GM18517 (cell line): ENCODE results near the gene PSME3.
"Not testable (repeated sequence)": the region's sequence is repeated elsewhere in the genome, so short reads cannot be mapped to it uniquely, and the experiment has no call there.

Source experiments
- ATAC-seq: cut with Tn5 transposase; IDR thresholded peaks from one replicate; pipeline ENCODE4 v1.9.1; 2021; ENCODE audit warnings: mild to moderate bottlenecking, moderate library complexity; ENCODE audit not compliant: unreplicated experiment

The PSME3 gene

GRCh38 chr17:42849451-42850181 lies 16.4 kb downstream of the PSME3 start:
- no peak for ATAC-seq

GRCh38 chr17:42850954-42851353 lies 17.8 kb downstream of the PSME3 start, which contains the start of gene AOC3:
AOC3 (plus strand) TSS chr17:42851199; CDS start chr17:42851344, 145 bp downstream.
- ATAC-seq: no peak

DNA sequence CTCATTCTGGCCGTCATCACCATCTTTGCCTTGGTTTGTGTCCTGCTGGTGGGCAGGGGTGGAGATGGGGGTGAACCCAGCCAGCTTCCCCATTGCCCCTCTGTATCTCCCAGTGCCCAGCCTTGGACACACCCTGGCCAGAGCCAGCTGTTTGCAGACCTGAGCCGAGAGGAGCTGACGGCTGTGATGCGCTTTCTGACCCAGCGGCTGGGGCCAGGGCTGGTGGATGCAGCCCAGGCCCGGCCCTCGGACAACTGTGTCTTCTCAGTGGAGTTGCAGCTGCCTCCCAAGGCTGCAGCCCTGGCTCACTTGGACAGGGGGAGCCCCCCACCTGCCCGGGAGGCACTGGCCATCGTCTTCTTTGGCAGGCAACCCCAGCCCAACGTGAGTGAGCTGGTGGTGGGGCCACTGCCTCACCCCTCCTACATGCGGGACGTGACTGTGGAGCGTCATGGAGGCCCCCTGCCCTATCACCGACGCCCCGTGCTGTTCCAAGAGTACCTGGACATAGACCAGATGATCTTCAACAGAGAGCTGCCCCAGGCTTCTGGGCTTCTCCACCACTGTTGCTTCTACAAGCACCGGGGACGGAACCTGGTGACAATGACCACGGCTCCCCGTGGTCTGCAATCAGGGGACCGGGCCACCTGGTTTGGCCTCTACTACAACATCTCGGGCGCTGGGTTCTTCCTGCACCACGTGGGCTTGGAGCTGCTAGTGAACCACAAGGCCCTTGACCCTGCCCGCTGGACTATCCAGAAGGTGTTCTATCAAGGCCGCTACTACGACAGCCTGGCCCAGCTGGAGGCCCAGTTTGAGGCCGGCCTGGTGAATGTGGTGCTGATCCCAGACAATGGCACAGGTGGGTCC lies 18.4 kb downstream of the PSME3 start:
- ATAC-seq: not testable (repeated sequence)

DNA sequence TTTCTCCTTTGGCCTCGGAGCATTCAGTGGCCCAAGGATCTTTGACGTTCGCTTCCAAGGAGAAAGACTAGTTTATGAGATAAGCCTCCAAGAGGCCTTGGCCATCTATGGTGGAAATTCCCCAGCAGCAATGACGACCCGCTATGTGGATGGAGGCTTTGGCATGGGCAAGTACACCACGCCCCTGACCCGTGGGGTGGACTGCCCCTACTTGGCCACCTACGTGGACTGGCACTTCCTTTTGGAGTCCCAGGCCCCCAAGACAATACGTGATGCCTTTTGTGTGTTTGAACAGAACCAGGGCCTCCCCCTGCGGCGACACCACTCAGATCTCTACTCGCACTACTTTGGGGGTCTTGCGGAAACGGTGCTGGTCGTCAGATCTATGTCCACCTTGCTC lies 19.2 kb downstream of the PSME3 start:
- no peak for ATAC-seq

- ATAC-seq: no peak
Observed at GRCh38 chr17:42853004-42853403, 19.8 kb downstream of the PSME3 start.

DNA sequence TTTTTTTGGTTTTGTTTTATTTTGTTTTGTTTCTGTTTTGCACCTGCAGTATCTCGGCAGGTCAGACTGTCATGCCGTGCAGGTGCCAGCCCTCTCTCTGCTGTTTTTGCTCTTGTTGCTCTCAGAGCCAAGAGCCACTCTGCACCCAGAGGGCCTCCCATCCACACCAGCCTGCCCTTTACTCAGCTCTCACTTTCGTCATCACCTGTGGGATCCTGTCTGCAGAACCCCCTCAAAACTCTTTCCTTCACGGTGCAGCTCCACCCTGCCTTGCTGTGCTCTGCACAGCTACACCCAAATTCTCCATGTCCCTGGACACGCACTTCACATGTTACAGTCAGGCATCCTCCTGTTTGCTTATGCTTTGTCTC lies 20.4 kb downstream of the PSME3 start:
- ATAC-seq: no peak

GRCh38 chr17:42853968-42854790 lies 21.0 kb downstream of the PSME3 start:
- no peak for ATAC-seq

GRCh38 chr17:42855048-42855596 lies 21.9 kb downstream of the PSME3 start:
- ATAC-seq: no peak

GRCh38 chr17:42856093-42856492 lies 22.9 kb downstream of the PSME3 start:
- not testable (repeated sequence) for ATAC-seq

DNA sequence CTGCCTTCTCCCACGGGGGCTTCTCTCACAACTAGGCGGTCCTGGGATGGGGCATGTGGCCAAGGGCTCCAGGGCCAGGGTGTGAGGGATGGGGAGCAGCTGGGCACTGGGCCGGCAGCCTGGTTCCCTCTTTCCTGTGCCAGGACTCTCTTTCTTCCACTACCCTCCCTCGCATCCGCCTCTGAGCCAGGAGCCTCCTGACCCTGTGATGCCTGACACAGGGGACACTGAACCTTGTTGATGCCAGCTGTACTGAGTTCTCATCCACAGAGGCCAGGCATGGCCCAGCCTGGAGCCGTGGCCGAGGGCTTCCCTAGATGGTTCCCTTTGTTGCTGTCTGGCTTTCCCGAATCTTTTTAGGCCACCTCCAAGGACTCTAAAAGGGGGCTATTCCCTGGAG lies 23.3 kb downstream of the PSME3 start:
- ATAC-seq: not testable (repeated sequence)

GRCh38 chr17:42857389-42857788 lies 24.2 kb downstream of the PSME3 start:
- no peak for ATAC-seq

DNA sequence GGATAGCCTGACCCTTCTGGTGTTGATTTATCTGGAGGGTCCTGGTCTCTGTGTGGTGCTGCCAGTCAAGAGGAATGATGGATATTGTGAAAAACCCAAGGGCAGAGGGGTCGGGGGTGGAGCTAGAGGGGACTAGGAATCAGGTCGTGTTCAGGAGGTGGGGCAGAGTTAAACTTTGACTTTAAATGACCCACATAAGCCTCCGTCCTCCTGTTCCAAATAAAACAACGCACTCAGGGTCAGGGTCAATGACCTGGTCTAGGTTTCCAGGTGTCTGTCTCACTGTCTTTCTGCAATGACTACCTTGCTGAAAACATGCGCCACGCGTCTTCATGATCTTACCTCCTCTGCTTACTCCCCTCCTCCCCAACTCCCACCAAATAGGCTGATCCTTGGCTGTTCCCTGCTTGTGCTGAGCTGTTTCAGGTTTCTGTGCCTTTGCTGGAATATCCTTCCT lies 32.5 kb downstream of the PSME3 start:
- ATAC-seq: no peak

DNA sequence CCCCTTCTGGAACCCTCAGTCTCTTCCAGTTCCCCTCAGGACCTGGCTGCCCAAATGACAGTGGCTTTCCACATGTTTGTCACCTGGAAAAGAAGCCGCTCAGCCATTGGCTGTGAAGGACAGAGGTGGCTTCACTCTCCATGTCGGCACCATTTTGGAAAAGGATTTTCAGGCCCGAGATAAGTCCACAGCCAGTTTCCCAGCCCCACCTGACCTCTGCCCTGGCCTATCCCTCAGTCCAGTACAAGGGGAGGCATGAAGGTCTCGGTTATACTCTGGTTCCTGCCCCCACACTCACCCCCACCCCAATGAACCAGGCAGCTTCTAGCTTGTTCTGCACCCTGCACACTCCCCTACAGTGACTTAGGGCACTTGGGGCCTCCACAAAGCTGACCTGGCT lies 33.0 kb downstream of the PSME3 start:
- ATAC-seq: no peak

DNA sequence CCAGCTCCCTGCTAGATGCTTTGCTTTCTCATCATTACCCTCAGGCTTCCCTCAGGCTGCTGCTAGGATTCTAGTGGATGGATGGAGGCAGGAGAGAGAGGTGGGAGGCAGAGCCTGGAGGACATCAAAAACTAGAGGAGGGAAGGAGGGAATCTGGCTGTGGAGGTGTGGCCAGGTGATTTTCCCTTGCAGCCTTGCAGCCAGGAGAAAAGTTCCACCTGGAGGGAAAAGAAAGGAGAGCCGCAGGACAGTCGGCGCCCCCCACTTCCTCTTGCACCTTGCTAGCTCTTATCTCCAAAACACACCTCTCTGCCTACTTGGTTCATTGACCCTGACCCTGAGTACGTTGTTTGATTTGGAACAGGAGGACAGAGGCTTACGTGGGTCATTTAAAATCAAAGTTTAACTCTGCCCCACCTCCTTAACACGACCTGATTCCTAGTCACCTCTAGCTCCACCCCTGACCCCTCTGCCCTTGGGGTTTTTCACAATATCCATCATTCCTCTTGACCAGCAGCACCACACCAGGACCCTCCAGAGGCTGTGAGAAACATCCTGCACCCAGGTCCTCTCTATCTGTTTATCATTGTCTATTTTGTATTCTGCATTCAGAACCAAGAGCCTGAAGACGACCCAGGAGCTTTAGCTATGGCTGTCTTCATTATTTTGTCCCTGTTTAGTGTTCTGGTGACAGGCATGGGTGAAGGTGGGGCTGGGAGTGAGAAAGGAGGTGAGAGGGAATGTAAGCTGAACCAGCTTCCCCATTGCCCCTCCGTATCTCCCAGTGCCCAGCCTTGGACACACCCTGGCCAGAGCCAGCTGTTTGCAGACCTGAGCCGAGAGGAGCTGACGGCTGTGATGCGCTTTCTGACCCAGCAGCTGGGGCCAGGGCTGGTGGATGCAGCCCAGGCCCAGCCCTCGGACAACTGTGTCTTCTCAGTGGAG lies 33.7 kb downstream of the PSME3 start:
- no peak for ATAC-seq

- ATAC-seq: not testable (repeated sequence)
Observed at GRCh38 chr17:42867694-42868261, 34.6 kb downstream of the PSME3 start.

- ATAC-seq: no peak
Observed at GRCh38 chr17:42868338-42868737, 35.1 kb downstream of the PSME3 start.

DNA sequence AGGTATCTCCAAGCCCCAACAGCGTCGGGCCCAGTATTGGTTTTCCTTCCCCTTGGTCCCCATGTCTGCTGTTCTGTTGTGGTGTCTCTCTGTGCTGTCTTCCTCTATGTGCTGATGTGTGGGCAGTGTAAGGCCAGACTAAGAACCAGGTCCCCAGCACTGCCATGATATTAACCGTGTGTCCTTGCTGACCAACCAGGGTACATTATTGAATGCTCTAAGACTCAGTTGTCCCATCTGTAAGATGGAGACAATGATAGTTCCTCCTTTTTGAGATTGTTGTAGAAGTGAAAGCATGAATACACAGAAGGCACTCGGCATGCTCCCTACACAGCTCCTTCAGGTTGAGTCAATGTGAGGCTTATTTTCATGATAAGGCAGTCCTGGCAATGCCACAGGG lies 38.5 kb downstream of the PSME3 start:
- ATAC-seq: no peak

GRCh38 chr17:42872251-42872965 lies 39.2 kb downstream of the PSME3 start:
- no peak for ATAC-seq

DNA sequence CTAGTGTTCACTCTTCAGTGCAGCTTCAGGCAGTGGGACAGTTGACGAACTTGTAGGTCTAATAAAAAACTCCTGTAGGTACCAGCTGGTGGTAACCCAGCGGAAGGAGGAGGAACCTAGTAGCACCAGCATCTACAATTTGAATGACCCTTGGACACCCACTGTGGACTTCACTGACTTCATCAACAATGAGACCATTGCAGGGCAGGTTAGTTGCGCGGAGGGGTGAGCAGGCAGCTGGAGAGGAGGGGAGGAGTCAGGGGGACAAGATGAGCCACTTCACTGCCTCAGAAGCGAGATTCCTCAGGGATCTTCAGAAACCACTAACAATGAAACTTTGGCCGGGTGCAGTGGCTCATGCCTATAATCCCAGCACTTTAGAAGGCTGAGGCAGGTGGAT lies 40.1 kb downstream of the PSME3 start:
- ATAC-seq: no peak
